Common myeloid progenitor, CD34-positive (primary cell): ENCODE measurements around the gene PLEKHG4B.

Source experiments
- CTCF ChIA-PET: fragments of 350-600 bp; sonication (Branson Sonifier 250); formaldehyde crosslinking; loops from one replicate; lab custom pipeline; 2021; ENCODE audit warnings: antibody characterized with exemption; lab: Charles Lee
- POLR2A ChIA-PET: fragments of 350-600 bp; sonication (Branson Sonifier 250); formaldehyde crosslinking; loops from one replicate; lab custom pipeline; 2021; ENCODE audit warnings: antibody characterized with exemption; lab: Charles Lee
- DNase-seq, 3 donors: peaks; one replicate each; pipeline versions ENCODE4 v3.0.0 to v3.0.0-alpha.2; 2013
- H3K27ac ChIP-seq, 2 experiments: 1 replicate in 1 of 2; 2 replicates in 1 of 2; pipeline ENCODE4 v1.7.0; 2013; ENCODE audit warnings: inconsistent platforms in 2 of 2, low read length in 2 of 2, mild to moderate bottlenecking in 2 of 2, low read depth in 1 of 2, moderate library complexity in 1 of 2; ENCODE audit not compliant: severe bottlenecking in 2 of 2, insufficient read depth in 1 of 2, poor library complexity in 1 of 2
- H3K27me3 ChIP-seq, 5 experiments: replicated peaks in 2 of 5; 1 replicate in 3 of 5; 2 replicates in 2 of 5; pipeline versions ENCODE4 v1.6.1 to v1.7.0; 2013; ENCODE audit warnings: low read length in 4 of 5, mild to moderate bottlenecking in 2 of 5, moderate library complexity in 2 of 5, inconsistent platforms in 1 of 5; ENCODE audit not compliant: insufficient read depth in 5 of 5, control insufficient read depth in 4 of 5
- H3K36me3 ChIP-seq, 4 experiments: 1 replicate in 2 of 4; 2 replicates in 2 of 4; pipeline versions ENCODE4 v1.6.1 to v1.7.0; 2013; ENCODE audit warnings: low read length in 3 of 4, control low read depth in 1 of 4, mild to moderate bottlenecking in 1 of 4; ENCODE audit not compliant: control insufficient read depth in 4 of 4, insufficient read depth in 4 of 4
- H3K4me1 ChIP-seq, 4 experiments: 1 replicate in 3 of 4; 2 replicates in 1 of 4; pipeline versions ENCODE4 v1.6.1 to v1.7.1; 2013; ENCODE audit warnings: low read length in 3 of 4, mild to moderate bottlenecking in 3 of 4, control low read depth in 1 of 4, inconsistent platforms in 1 of 4, moderate library complexity in 1 of 4; ENCODE audit not compliant: control insufficient read depth in 4 of 4, insufficient read depth in 4 of 4; ENCODE audit errors: control extremely low read depth in 1 of 4
- H3K4me3 ChIP-seq, 7 experiments: 1 replicate in 4 of 7; 2 replicates in 3 of 7; pipeline versions ENCODE4 v1.5.1 to v1.7.0; 2013; ENCODE audit warnings: mild to moderate bottlenecking in 7 of 7, low read length in 6 of 7, moderate library complexity in 6 of 7, inconsistent platforms in 2 of 7, low read depth in 2 of 7, control low read depth in 1 of 7; ENCODE audit not compliant: insufficient read depth in 4 of 7, control insufficient read depth in 1 of 7; ENCODE audit errors: extremely low read depth in 1 of 7
- H3K9me3 ChIP-seq, 5 experiments: 1 replicate in 4 of 5; 2 replicates in 1 of 5; pipeline versions ENCODE4 v1.6.1 to v1.7.1; 2013; ENCODE audit warnings: low read length in 4 of 5, mild to moderate bottlenecking in 2 of 5, inconsistent platforms in 1 of 5, low read depth in 1 of 5, moderate library complexity in 1 of 5; ENCODE audit not compliant: control insufficient read depth in 4 of 5, insufficient read depth in 2 of 5; ENCODE audit errors: control extremely low read depth in 1 of 5
- WGBS: methylation state at CpG from one replicate; pipeline ENCODE4 v1.1.5; 2013; ENCODE audit not compliant: insufficient coverage; 5-methylcytosine and 5-hydroxymethylcytosine counted together

PLEKHG4B gene

GRCh38 chr5:130601-131131 lies 38.7 kb downstream of the PLEKHG4B start:
- ChIA-PET POLR2A (no interaction called here), CTCF (no interaction called here)
- WGBS = 95% methylated on average over 3 of the region's 4 CpGs
- Histone ChIP-seq H3K36me3 (peaks cover 0 to 3% (median 0%) of the 10 kb centered on the region in 4 experiments), H3K27ac (no peak overlapping the region), H3K9me3 (peaks cover 0 to 13% (median 2%) of the 10 kb centered on the region in 5 experiments), H3K4me3 (no peak overlapping the region), H3K4me1 (no peaks in the 10 kb centered on the region), H3K27me3 (no peaks in the 10 kb centered on the region)
- no peak for DNase-seq

- POLR2A ChIA-PET = no interaction called here
Measured at GRCh38 chr5:136901-137300, 44.9 kb downstream of the PLEKHG4B start.

GRCh38 chr5:137741-138140 lies 45.8 kb downstream of the PLEKHG4B start:
- no peak overlapping the region for H3K4me3 ChIP-seq
- no peak overlapping the region for H3K27ac ChIP-seq
- CTCF ChIA-PET = interaction anchor here (1.0 kb wide), 1 partner anchor 13 kb away, joined by 3 read pairs; no protein-coding TSS in a partner anchor
- no peaks in the 10 kb centered on the region for H3K36me3 ChIP-seq
- DNase-seq = no peak
- H3K4me1 ChIP-seq = no peaks in the 10 kb centered on the region
- 96% methylated on average over 15 of the region's 15 CpGs for WGBS
- no peaks in the 10 kb centered on the region for H3K27me3 ChIP-seq
- no peaks in the 10 kb centered on the region for H3K9me3 ChIP-seq
- POLR2A ChIA-PET = no interaction called here

More at GRCh38 chr5:136901-137300, 44.9 kb downstream of the PLEKHG4B start:
- CTCF ChIA-PET = no interaction called here
- H3K27ac ChIP-seq = no peak overlapping the region
- no peaks in the 10 kb centered on the region for H3K4me1 ChIP-seq
- no peaks in the 10 kb centered on the region for H3K27me3 ChIP-seq
- H3K9me3 ChIP-seq = no peaks in the 10 kb centered on the region
- 98% methylated on average over 4 of the region's 5 CpGs for WGBS
- no peak overlapping the region for H3K4me3 ChIP-seq
- H3K36me3 ChIP-seq = no peaks in the 10 kb centered on the region
- DNase-seq = no peak

- Histone ChIP-seq H3K9me3 (no peaks in the 10 kb centered on the region), H3K4me3 (no peak overlapping the region), H3K27ac (no peak overlapping the region), H3K4me1 (no peaks in the 10 kb centered on the region), H3K36me3 (peaks cover 0 to 4% (median 0%) of the 10 kb centered on the region in 4 experiments), H3K27me3 (no peaks in the 10 kb centered on the region)
- ChIA-PET CTCF (interaction anchor here (1.2 kb wide), 1 partner anchor 17 kb away, joined by 3 read pairs; no protein-coding TSS in a partner anchor), POLR2A (no interaction called here)
- 97% methylated on average over 12 of the region's 12 CpGs for WGBS
- no peak for DNase-seq
Measured at GRCh38 chr5:138936-139335, 47.0 kb downstream of the PLEKHG4B start.

GRCh38 chr5:139579-140442 lies 47.8 kb downstream of the PLEKHG4B start:
- ChIA-PET POLR2A (no interaction called here), CTCF (interaction anchor here (1.2 kb wide), 1 partner anchor 16 kb away, joined by 3 read pairs; no protein-coding TSS in a partner anchor)
- Histone ChIP-seq H3K4me1 (no peaks in the 10 kb centered on the region), H3K27me3 (no peaks in the 10 kb centered on the region), H3K36me3 (peaks cover 0 to 4% (median 0%) of the 10 kb centered on the region in 4 experiments), H3K4me3 (no peak overlapping the region), H3K27ac (no peak overlapping the region), H3K9me3 (no peaks in the 10 kb centered on the region)
- WGBS = 96% methylated on average over 30 of the region's 36 CpGs
- no peak for DNase-seq

- WGBS = 100% methylated on average over 2 of the region's 7 CpGs
- Histone ChIP-seq H3K27ac (no peak overlapping the region), H3K27me3 (no peaks in the 10 kb centered on the region), H3K9me3 (no peaks in the 10 kb centered on the region), H3K36me3 (peaks cover 0 to 4% (median 0%) of the 10 kb centered on the region in 4 experiments), H3K4me3 (no peak overlapping the region), H3K4me1 (no peaks in the 10 kb centered on the region)
- ChIA-PET POLR2A (no interaction called here), CTCF (no interaction called here)
- no peak for DNase-seq
Measured at GRCh38 chr5:140443-140829, 48.5 kb downstream of the PLEKHG4B start.

GRCh38 chr5:141211-141610 lies 49.2 kb downstream of the PLEKHG4B start:
- Histone ChIP-seq H3K9me3 (peaks cover 0 to 1% (median 0%) of the 10 kb centered on the region in 5 experiments), H3K27ac (no peak overlapping the region), H3K4me3 (no peak overlapping the region), H3K36me3 (peaks cover 0 to 6% (median 0%) of the 10 kb centered on the region in 4 experiments), H3K4me1 (no peaks in the 10 kb centered on the region), H3K27me3 (no peaks in the 10 kb centered on the region)
- ChIA-PET CTCF (no interaction called here), POLR2A (no interaction called here)
- WGBS = 93% methylated on average over 9 of the region's 13 CpGs
- no peak for DNase-seq
